A549 (cell line): ENCODE measurements around the gene ATXN7L1. TPM values are rescaled to one million over a fixed set of nuclear protein-coding genes. Genes with fewer than 3 reads are reported as not detected.

Experiments used
- ATAC-seq, 2 experiments: fragments of 200-7000 bp in 1 of 2; fragments of >200 bp in 1 of 2; cut with Nextera tagmentation in 1 of 2; cut with Tn5 transposase in 1 of 2; 3 replicates each; pipeline versions ENCODE4 v1.8.0 to v1.9.1; 2018 to 2020; ENCODE audit warnings: mild to moderate bottlenecking in 1 of 2, moderate library complexity in 1 of 2
- CTCF ChIA-PET: fragments of 300-600 bp; sonication (Branson Sonifier 250); formaldehyde crosslinking; extraction: SDS; loops from one replicate; lab custom pipeline; 2021; ENCODE audit warnings: antibody characterized with exemption, inconsistent platforms; lab: Yijun Ruan, JAX
- POLR2A ChIA-PET: fragments of 350-600 bp; formaldehyde crosslinking; extraction: SDS; loops from one replicate; lab custom pipeline; 2021; ENCODE audit warnings: antibody characterized with exemption, inconsistent platforms; lab: Yijun Ruan, JAX
- DNase-seq, 2 experiments: peaks; one replicate each; pipeline versions ENCODE4 v3.0.0 to v3.0.0-alpha.2; 2011 to 2016; ENCODE audit warnings: low read depth in 1 of 2, low spot score in 1 of 2
- FAIRE-seq: peaks from 2 replicates; lab custom pipeline; 2011; peaks lifted over from hg19 to GRCh38; lab: Jason Lieb, UNC
- H3K27ac ChIP-seq, 2 experiments: fragments of >200 bp; sonication (Bioruptor Twin); formaldehyde crosslinking; 3 replicates each; pipeline ENCODE4 v1.5.1; 2016 to 2017
- H3K4me1 ChIP-seq: fragments of >200 bp; sonication (Bioruptor Twin); formaldehyde crosslinking; 3 replicates; pipeline ENCODE4 v1.6.1; 2016
- H3K4me2 ChIP-seq: fragments of >200 bp; sonication (Bioruptor Twin); formaldehyde crosslinking; 3 replicates; pipeline ENCODE4 v1.6.1; 2016
- H3K4me3 ChIP-seq: fragments of >200 bp; sonication (Bioruptor Twin); formaldehyde crosslinking; 3 replicates; pipeline ENCODE4 v1.5.1; 2016
- H3K9me3 ChIP-seq: fragments of >200 bp; sonication (Bioruptor Twin); formaldehyde crosslinking; 3 replicates; pipeline ENCODE4 v1.6.1; 2016
- BHLHE40 ChIP-seq: IDR thresholded peaks from 2 replicates; pipeline ENCODE4 v1.6.1; 2012; ENCODE audit warnings: low read depth, low read length, inconsistent platforms
- EHF ChIP-seq: fragments of 250-450 bp; sonication (Bioruptor Pico); IDR thresholded peaks from 2 replicates; pipeline ENCODE4 v1.5.0; 2020; ENCODE audit warnings: mild to moderate bottlenecking
- EHMT2 ChIP-seq: fragments of 200-600 bp; sonication (generic); IDR thresholded peaks from 2 replicates; pipeline ENCODE4 v1.6.1; 2016; ENCODE audit warnings: antibody characterized with exemption, low read depth, mild to moderate bottlenecking, moderate library complexity
- ESRRA ChIP-seq: fragments of 150-350 bp; IDR thresholded peaks from 2 replicates; pipeline ENCODE4 v1.6.1; 2014; ENCODE audit warnings: mild to moderate bottlenecking, low read length, borderline replicate concordance
- FOSL2 ChIP-seq, 2 experiments: fragments of 450-650 bp in 1 of 2; fragments of >200 bp in 1 of 2; sonication (Bioruptor Twin) in 1 of 2; formaldehyde crosslinking; IDR thresholded peaks; 2 replicates each; pipeline versions ENCODE4 v1.5.0 to v1.6.1; 2016 to 2020; ENCODE audit warnings: mild to moderate bottlenecking in 1 of 2, moderate library complexity in 1 of 2
- HDAC2 ChIP-seq: fragments of 200-600 bp; sonication (generic); IDR thresholded peaks from 2 replicates; pipeline ENCODE4 v1.6.1; 2016
- HOXA7 ChIP-seq: fragments of 250-450 bp; sonication (Bioruptor Pico); IDR thresholded peaks from 2 replicates; pipeline ENCODE4 v1.5.0; 2020; ENCODE audit warnings: mild to moderate bottlenecking, moderate library complexity
- JUN ChIP-seq, 2 experiments: fragments of >200 bp; sonication (Bioruptor Twin); formaldehyde crosslinking; IDR thresholded peaks; 2 replicates in 1 of 2; 3 replicates in 1 of 2; pipeline ENCODE4 v1.6.1; 2016 to 2017
- JUNB ChIP-seq: fragments of >200 bp; sonication (Bioruptor Twin); formaldehyde crosslinking; IDR thresholded peaks from 2 replicates; pipeline ENCODE4 v1.6.1; 2016
- KDM1A ChIP-seq: fragments of 200-600 bp; sonication (generic); IDR thresholded peaks from 2 replicates; pipeline ENCODE4 v1.6.1; 2016; ENCODE audit warnings: low read depth, mild to moderate bottlenecking
- KDM5A ChIP-seq: fragments of 200-600 bp; sonication (generic); IDR thresholded peaks from 2 replicates; pipeline ENCODE4 v1.6.1; 2016; ENCODE audit warnings: antibody characterized with exemption, mild to moderate bottlenecking
- MAFK ChIP-seq: fragments of 450-650 bp; IDR thresholded peaks from 2 replicates; pipeline ENCODE4 v1.6.1; 2014; ENCODE audit not compliant: partially characterized antibody
- MAX ChIP-seq: IDR thresholded peaks from 2 replicates; pipeline ENCODE4 v1.6.1; 2012
- MAZ ChIP-seq: fragments of 150-350 bp; IDR thresholded peaks from 2 replicates; pipeline ENCODE4 v1.6.1; 2014; ENCODE audit warnings: antibody characterized with exemption, low read depth, low read length, borderline replicate concordance
- NFE2L2 ChIP-seq: fragments of 150-350 bp; conservative IDR thresholded peaks from 2 replicates; pipeline ENCODE4 v1.6.1; 2014; ENCODE audit warnings: low read length
- PBX3 ChIP-seq: IDR thresholded peaks from 2 replicates; pipeline ENCODE4 v1.6.1; 2012
- PHF8 ChIP-seq: fragments of 200-600 bp; sonication (generic); IDR thresholded peaks from 2 replicates; pipeline ENCODE4 v1.6.1; 2016; ENCODE audit warnings: low read depth, mild to moderate bottlenecking, antibody characterized with exemption, moderate library complexity, borderline replicate concordance
- POLR2AphosphoS2 ChIP-seq: conservative IDR thresholded peaks from 2 replicates; pipeline ENCODE4 v1.6.1; 2012; ENCODE audit warnings: low read length, improper control_type of control experiment, inconsistent platforms
- RAD21 ChIP-seq, 2 experiments: fragments of >200 bp in 1 of 2; sonication (Bioruptor Twin) in 1 of 2; formaldehyde crosslinking in 1 of 2; IDR thresholded peaks in 1 of 2; conservative IDR thresholded peaks in 1 of 2; 2 replicates in 1 of 2; 3 replicates in 1 of 2; pipeline ENCODE4 v1.6.1; 2012 to 2018; ENCODE audit warnings: inconsistent platforms in 1 of 2
- RARB ChIP-seq: fragments of 250-450 bp; sonication (Bioruptor Pico); IDR thresholded peaks from 2 replicates; pipeline ENCODE4 v1.8.0; 2021; ENCODE audit warnings: mild to moderate bottlenecking, moderate library complexity
- RFX5 ChIP-seq: fragments of 450-650 bp; IDR thresholded peaks from 2 replicates; pipeline ENCODE4 v1.7.1; 2014; ENCODE audit warnings: antibody characterized with exemption, mild to moderate bottlenecking, moderate library complexity
- SREBF2 ChIP-seq: fragments of 450-650 bp; IDR thresholded peaks from 2 replicates; pipeline ENCODE4 v1.6.1; 2014; ENCODE audit warnings: mild to moderate bottlenecking, moderate library complexity
- TFCP2L1 ChIP-seq: fragments of 250-450 bp; sonication (Bioruptor Pico); IDR thresholded peaks from 2 replicates; pipeline ENCODE4 v1.5.0; 2021; ENCODE audit warnings: mild to moderate bottlenecking
- ZFP36 ChIP-seq: fragments of 450-650 bp; IDR thresholded peaks from 2 replicates; pipeline ENCODE4 v1.6.1; 2014; ENCODE audit warnings: borderline replicate concordance; ENCODE audit not compliant: partially characterized antibody
- ZNF302 ChIP-seq: fragments of 250-450 bp; sonication (Bioruptor Pico); IDR thresholded peaks from 2 replicates; pipeline ENCODE4 v1.9.0; 2021; ENCODE audit warnings: inconsistent platforms, mild to moderate bottlenecking, moderate library complexity
- WGBS: methylation state at CpG from one replicate; pipeline ENCODE4 v1.1.6; 2017; ENCODE audit errors: missing lambda C conversion rate; 5-methylcytosine and 5-hydroxymethylcytosine counted together
- polyA plus RNA-seq, 4 experiments: library from polyadenylated mRNA; depleted of rRNA in 3 of 4; stranded (reverse); fragments of >200 nt; fragmentation: RNase III in 1 of 4; extraction: RNeasy Plus Mini Kit Qiagen cat#74134 plus additional on column Dnase treatment in 1 of 4; gene quantifications; 2 replicates in 3 of 4; 3 replicates in 1 of 4; pipeline ENCODE4 v1.2.3, GENCODE V29; 2011 to 2017
- TF ChIP-seq, protein P1 (sequence below): fragments of 150-350 bp; IDR thresholded peaks from 2 replicates; pipeline ENCODE4 v1.6.1; 2014; ENCODE audit warnings: low read depth, mild to moderate bottlenecking, low read length
- TF ChIP-seq, protein P2 (sequence below): fragments of >200 bp; sonication (Bioruptor Twin); formaldehyde crosslinking; IDR thresholded peaks from 3 replicates; pipeline ENCODE4 v1.6.1; 2016

ATXN7L1 gene
- polyA plus RNA-seq, 2 of the 4 experiments (the other 2 are of a cell fraction): 4.5 to 5.7 TPM

- peak; percentile 90 for TF ChIP-seq FOSL2 (IDR thresholded peaks at IDR 0.05)
- TF ChIP-seq FOSL2 (CRISPR knock-in tag; IDR thresholded peaks at IDR 0.05): peak; percentile 93
- TF ChIP-seq, protein P1, sequence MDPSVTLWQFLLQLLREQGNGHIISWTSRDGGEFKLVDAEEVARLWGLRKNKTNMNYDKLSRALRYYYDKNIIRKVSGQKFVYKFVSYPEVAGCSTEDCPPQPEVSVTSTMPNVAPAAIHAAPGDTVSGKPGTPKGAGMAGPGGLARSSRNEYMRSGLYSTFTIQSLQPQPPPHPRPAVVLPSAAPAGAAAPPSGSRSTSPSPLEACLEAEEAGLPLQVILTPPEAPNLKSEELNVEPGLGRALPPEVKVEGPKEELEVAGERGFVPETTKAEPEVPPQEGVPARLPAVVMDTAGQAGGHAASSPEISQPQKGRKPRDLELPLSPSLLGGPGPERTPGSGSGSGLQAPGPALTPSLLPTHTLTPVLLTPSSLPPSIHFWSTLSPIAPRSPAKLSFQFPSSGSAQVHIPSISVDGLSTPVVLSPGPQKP: no peak
- no peak for TF ChIP-seq MAZ
- no peak for TF ChIP-seq KDM5A
- no peak for TF ChIP-seq EHF
- TF ChIP-seq MAX: peak; percentile 75; the same call in 1 of the 2 replicates
- TF ChIP-seq EHMT2: no peak
- no peak for TF ChIP-seq ZNF302 (CRISPR knock-in tag)
- TF ChIP-seq ZFP36: no peak
- TF ChIP-seq NFE2L2: no peak
- TF ChIP-seq TFCP2L1 (CRISPR knock-in tag): no peak
- TF ChIP-seq ESRRA: no peak
- TF ChIP-seq JUN (IDR thresholded peaks at IDR 0.05): peak; percentile 74 to 85
- peak; percentile 69 for TF ChIP-seq PBX3
Observed at GRCh38 chr7:105830405-105831301, 45.7 kb downstream of the ATXN7L1 start (continued).

GRCh38 chr7:105829681-105830322, 46.6 kb downstream of the ATXN7L1 start:
- ChIA-PET CTCF (interaction anchor here (1.5 to 2.6 kb wide), 4 partner anchors 13 to 65 kb away, joined by 3 to 8 read pairs (median 6); partner anchors contain the start of gene ATXN7L1), POLR2A (no interaction called here)
- H3K4me2 ChIP-seq: peak overlapping the region; percentile 68
- no peaks in the 10 kb centered on the region for H3K9me3 ChIP-seq
- peaks cover 47% of the 10 kb centered on the region for H3K4me1 ChIP-seq
- WGBS: 42% methylated on average over 5 of the region's 5 CpGs
- TF ChIP-seq KDM1A (peak; percentile 50; the same call in 1 of the 2 replicates), BHLHE40 (no peak), MAFK (no peak), JUNB (no peak), RARB (CRISPR knock-in tag) (no peak), HDAC2 (0 out of 2 replicates have a peak, but pooled peaks have one; percentile 64)
- TF ChIP-seq, protein P2, sequence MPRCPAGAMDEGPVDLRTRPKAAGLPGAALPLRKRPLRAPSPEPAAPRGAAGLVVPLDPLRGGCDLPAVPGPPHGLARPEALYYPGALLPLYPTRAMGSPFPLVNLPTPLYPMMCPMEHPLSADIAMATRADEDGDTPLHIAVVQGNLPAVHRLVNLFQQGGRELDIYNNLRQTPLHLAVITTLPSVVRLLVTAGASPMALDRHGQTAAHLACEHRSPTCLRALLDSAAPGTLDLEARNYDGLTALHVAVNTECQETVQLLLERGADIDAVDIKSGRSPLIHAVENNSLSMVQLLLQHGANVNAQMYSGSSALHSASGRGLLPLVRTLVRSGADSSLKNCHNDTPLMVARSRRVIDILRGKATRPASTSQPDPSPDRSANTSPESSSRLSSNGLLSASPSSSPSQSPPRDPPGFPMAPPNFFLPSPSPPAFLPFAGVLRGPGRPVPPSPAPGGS: no peak
- DNase-seq: no peak
- no peak overlapping the region for H3K4me3 ChIP-seq
- ATAC-seq: no peak; a peak in 3 of 6 replicates
- FAIRE-seq: no peak
- peak overlapping the region; percentile 58 to 79 for H3K27ac ChIP-seq

DNA sequence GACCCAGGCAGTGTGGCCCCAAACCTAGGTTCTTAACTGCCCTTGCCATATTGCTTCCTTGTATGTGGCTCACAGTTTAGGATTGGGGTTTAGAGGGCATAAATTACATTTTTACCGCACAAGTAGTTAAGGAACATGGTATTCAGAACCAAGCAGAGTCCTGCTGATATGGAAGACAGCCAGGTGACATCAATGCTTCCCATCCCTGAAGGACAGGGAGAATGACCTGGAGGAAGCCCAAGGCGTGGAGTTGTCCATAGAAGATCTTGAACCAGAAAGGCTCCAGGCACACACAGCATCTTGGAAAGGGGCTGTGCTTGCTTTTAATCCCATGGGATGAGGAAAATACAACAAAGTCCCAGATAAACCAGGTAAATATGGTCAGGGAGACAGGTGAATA, 48.3 kb downstream of the ATXN7L1 start:
- no peak for FAIRE-seq
- CTCF ChIA-PET: interaction anchor here (2.0 kb wide), 1 partner anchor 11 kb away, joined by 7 read pairs; no protein-coding TSS in a partner anchor
- peaks cover 47% of the 10 kb centered on the region for H3K4me1 ChIP-seq

More for the DNA sequence above, 48.3 kb downstream of the ATXN7L1 start:
- 0 out of 6 replicates have a peak overlapping the region, but pooled peaks of 1 of the 2 experiments have one; percentile 1 for H3K27ac ChIP-seq
- no peaks in the 10 kb centered on the region for H3K9me3 ChIP-seq
- ATAC-seq (no peak), DNase-seq (no peak)
- H3K4me3 ChIP-seq: no peak overlapping the region
- H3K4me2 ChIP-seq: no peak overlapping the region
- POLR2A ChIA-PET: no interaction called here
- WGBS: 80% methylated on average over 2 of the region's 2 CpGs
- no peak for TF ChIP-seq ESRRA
- TF ChIP-seq HOXA7 (CRISPR knock-in tag): no peak
- no peak for TF ChIP-seq SREBF2
- TF ChIP-seq TFCP2L1 (CRISPR knock-in tag): no peak
- no peak for TF ChIP-seq RFX5
- TF ChIP-seq RAD21 (conservative IDR thresholded peaks at IDR 0.05 in 1 of 2, IDR thresholded peaks at IDR 0.05 in 1 of 2): no peak
- TF ChIP-seq POLR2AphosphoS2: no peak
- TF ChIP-seq KDM5A: no peak
- TF ChIP-seq, protein P2: no peak
- TF ChIP-seq BHLHE40: no peak
- no peak for TF ChIP-seq PHF8
- TF ChIP-seq, all 56 proteins: peak for 0
